ENCODE results near the gene CSF2. TPM values are rescaled to one million over a fixed set of nuclear protein-coding genes. Genes with fewer than 3 reads are reported as not detected.

CSF2 gene
- polyA plus RNA-seq, 1 of the 3 experiments (the other 2 are of a cell fraction), result 0.97 TPM

DNA sequence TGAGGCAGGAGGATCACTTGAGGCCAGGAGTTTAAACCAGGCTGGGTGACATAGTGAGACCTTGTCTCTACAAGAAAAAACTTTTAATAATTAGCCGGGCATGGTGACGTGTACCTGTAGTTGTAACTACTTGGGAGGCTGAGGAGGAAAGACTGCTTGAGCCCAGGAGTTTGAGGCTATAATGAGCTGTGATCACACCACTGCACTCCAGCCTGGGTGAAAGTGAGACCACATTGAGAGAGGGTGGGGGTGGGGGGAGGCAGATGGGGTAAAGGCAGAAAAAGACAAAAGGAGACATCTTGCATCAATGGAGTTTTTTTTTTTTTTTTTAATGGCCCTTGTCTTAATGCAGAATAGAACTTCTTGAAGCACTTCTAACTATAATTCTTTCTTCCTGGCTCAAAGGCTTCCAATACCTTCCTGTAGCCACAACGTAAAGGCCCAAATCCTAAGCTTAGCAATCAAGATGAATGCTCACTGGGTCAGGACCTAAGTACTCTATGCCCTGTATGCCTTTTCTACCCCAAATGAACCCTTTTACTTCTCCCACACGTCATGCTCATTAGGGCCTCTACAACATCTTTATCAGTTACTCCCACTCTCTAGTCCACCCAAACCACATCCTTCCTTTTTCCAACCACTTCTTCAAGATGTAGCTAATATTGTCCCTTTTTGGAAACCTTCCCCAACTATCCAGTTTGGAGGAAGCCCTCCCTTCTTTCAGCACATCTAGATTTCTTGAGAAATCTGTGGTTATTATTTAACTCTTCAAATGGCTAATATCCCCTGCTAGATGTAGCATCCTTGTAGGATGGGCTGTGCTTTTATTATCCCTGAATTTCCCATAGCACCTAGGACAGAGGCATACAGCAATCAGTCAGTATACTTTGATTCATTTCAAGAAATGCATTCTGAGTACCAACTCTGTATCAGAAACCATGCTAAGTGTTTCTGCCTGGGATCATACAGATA lies 40.8 kb downstream of the CSF2 start:
- POLR2A ChIA-PET, result no interaction called here
- Histone ChIP-seq H3K4me1 (ENCODE audit: control insufficient read depth in 1 of 2, insufficient read depth in 2 of 2, low read depth in 1 of 2, low read length in 1 of 2) (no peaks in the 10 kb centered on the region), H3K4me2 (no peak overlapping the region), H4K20me1 (ENCODE audit: insufficient read depth) (no peaks in the 10 kb centered on the region), H3K36me3 (replicated peaks in 1 of 2; ENCODE audit: control insufficient read depth in 1 of 2, insufficient read depth in 2 of 2, low read length in 1 of 2) (no peaks in the 10 kb centered on the region), H3K9ac (no peak overlapping the region), H2AFZ (ENCODE audit: low read depth) (no peak overlapping the region), H3F3A (replicated peaks; ENCODE audit: insufficient read depth) (no peaks in the 10 kb centered on the region), H3K27me3 (ENCODE audit: insufficient read depth) (no peaks in the 10 kb centered on the region; the same call in 1 of the 2 replicates), H3K9me3 (no peaks in the 10 kb centered on the region), H3K79me2 (ENCODE audit: insufficient read depth) (no peaks in the 10 kb centered on the region), H3K4me3 (ENCODE audit: low read depth in 2 of 2, low read length in 1 of 2) (no peak overlapping the region), H3K27ac (ENCODE audit: low read depth in 2 of 2, low read length in 1 of 2) (no peak overlapping the region), H3K9me2 (no peaks in the 10 kb centered on the region)
- TF ChIP-seq MEF2A (IDR thresholded peaks at IDR 0.05; ENCODE audit: borderline replicate concordance, low read depth), result no peak
- TF ChIP-seq, protein P1, sequence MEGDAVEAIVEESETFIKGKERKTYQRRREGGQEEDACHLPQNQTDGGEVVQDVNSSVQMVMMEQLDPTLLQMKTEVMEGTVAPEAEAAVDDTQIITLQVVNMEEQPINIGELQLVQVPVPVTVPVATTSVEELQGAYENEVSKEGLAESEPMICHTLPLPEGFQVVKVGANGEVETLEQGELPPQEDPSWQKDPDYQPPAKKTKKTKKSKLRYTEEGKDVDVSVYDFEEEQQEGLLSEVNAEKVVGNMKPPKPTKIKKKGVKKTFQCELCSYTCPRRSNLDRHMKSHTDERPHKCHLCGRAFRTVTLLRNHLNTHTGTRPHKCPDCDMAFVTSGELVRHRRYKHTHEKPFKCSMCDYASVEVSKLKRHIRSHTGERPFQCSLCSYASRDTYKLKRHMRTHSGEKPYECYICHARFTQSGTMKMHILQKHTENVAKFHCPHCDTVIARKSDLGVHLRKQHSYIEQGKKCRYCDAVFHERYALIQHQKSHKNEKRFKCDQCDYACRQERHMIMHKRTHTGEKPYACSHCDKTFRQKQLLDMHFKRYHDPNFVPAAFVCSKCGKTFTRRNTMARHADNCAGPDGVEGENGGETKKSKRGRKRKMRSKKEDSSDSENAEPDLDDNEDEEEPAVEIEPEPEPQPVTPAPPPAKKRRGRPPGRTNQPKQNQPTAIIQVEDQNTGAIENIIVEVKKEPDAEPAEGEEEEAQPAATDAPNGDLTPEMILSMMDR (IDR thresholded peaks at IDR 0.05), result no peak
- no peak for TF ChIP-seq FOXJ3 (CRISPR knock-in tag; IDR thresholded peaks at IDR 0.05)
- no peak for TF ChIP-seq SMC3 (IDR thresholded peaks at IDR 0.05; ENCODE audit: low read depth, low read length)
- no peak for TF ChIP-seq MXI1 (IDR thresholded peaks at IDR 0.05; ENCODE audit: low read depth, low read length)
- TF ChIP-seq SIN3A (IDR thresholded peaks at IDR 0.05; ENCODE audit: borderline replicate concordance, low read depth, low read length), result no peak
- no peak for TF ChIP-seq CHD2 (IDR thresholded peaks at IDR 0.05; ENCODE audit: low read length, partially characterized antibody)
- no peak for TF ChIP-seq TEAD4 (IDR thresholded peaks at IDR 0.05; ENCODE audit: borderline replicate concordance, insufficient read depth)
- no peak for TF ChIP-seq YY1 (IDR thresholded peaks at IDR 0.05; ENCODE audit: low read depth)
- TF ChIP-seq, protein P2, sequence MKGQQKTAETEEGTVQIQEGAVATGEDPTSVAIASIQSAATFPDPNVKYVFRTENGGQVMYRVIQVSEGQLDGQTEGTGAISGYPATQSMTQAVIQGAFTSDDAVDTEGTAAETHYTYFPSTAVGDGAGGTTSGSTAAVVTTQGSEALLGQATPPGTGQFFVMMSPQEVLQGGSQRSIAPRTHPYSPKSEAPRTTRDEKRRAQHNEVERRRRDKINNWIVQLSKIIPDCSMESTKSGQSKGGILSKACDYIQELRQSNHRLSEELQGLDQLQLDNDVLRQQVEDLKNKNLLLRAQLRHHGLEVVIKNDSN (IDR thresholded peaks at IDR 0.05; ENCODE audit: borderline replicate concordance, low read depth), result no peak
- TF ChIP-seq JUND (IDR thresholded peaks at IDR 0.05), result no peak
- TF ChIP-seq RAD21 (IDR thresholded peaks at IDR 0.05; ENCODE audit: low read length), result no peak
- CTCF ChIA-PET, result interaction anchor here (1.1 kb wide), 1 partner anchor 23 kb away, joined by 3 read pairs; no protein-coding TSS in a partner anchor
- WGBS (ENCODE audit: low lambda C conversion rate), result 71% methylated on average over 4 of the region's 4 CpGs
- no peak for DNase-seq

DNA sequence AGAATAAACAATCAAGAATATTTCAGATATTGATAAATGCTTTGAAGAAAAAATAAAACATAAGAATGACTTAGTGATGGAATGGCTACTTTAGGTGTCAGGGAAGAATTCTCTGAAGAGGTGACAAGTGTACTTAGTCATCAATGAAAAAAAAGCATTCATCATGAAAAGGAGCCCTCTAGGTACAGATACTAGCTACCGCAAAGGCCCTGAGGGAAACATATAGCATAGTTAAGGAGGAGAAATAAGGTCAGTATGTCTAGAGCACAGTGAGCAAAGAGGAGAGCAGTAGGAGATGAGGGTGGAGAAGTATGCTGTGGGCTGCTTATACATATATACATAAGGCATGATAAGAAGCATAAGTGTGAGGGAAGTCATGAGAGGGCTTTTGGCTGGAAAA lies 41.8 kb downstream of the CSF2 start:
- Histone ChIP-seq H3F3A (replicated peaks; ENCODE audit: insufficient read depth) (no peaks in the 10 kb centered on the region), H3K4me1 (ENCODE audit: control insufficient read depth in 1 of 2, insufficient read depth in 2 of 2, low read depth in 1 of 2, low read length in 1 of 2) (no peaks in the 10 kb centered on the region), H3K9me3 (no peaks in the 10 kb centered on the region), H3K36me3 (replicated peaks in 1 of 2; ENCODE audit: control insufficient read depth in 1 of 2, insufficient read depth in 2 of 2, low read length in 1 of 2) (no peaks in the 10 kb centered on the region), H3K9me2 (no peaks in the 10 kb centered on the region), H3K4me3 (ENCODE audit: low read depth in 2 of 2, low read length in 1 of 2) (no peak overlapping the region), H3K9ac (no peak overlapping the region), H3K27me3 (ENCODE audit: insufficient read depth) (no peaks in the 10 kb centered on the region; the same call in 1 of the 2 replicates), H3K27ac (ENCODE audit: low read depth in 2 of 2, low read length in 1 of 2) (no peak overlapping the region), H2AFZ (ENCODE audit: low read depth) (no peak overlapping the region), H4K20me1 (ENCODE audit: insufficient read depth) (no peaks in the 10 kb centered on the region), H3K79me2 (ENCODE audit: insufficient read depth) (no peaks in the 10 kb centered on the region), H3K4me2 (no peak overlapping the region)
- CTCF ChIA-PET, result no interaction called here
- no peak for DNase-seq
- TF ChIP-seq CHD2 (IDR thresholded peaks at IDR 0.05; ENCODE audit: low read length, partially characterized antibody), result no peak
- TF ChIP-seq, protein P3, sequence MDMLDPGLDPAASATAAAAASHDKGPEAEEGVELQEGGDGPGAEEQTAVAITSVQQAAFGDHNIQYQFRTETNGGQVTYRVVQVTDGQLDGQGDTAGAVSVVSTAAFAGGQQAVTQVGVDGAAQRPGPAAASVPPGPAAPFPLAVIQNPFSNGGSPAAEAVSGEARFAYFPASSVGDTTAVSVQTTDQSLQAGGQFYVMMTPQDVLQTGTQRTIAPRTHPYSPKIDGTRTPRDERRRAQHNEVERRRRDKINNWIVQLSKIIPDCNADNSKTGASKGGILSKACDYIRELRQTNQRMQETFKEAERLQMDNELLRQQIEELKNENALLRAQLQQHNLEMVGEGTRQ (IDR thresholded peaks at IDR 0.05; ENCODE audit: borderline replicate concordance, low read depth, low read length), result no peak
- 90% methylated on average over 1 of the region's 1 CpG for WGBS (ENCODE audit: low lambda C conversion rate)
- POLR2A ChIA-PET, result no interaction called here
